GM13976 (cell line): Measurements from ENCODE around the gene WTAP.
"Not testable (repeated sequence)": the region's sequence is repeated elsewhere in the genome, so short reads cannot be mapped to it uniquely, and the experiment has no call there.

Experiments used
- DNase-seq: peaks from one replicate; pipeline ENCODE4 v3.0.0; 2012; ENCODE audit warnings: low spot score
- in situ Hi-C: fragments of 300-500 bp; cut with MboI; formaldehyde crosslinking; loops from one replicate; pipeline ENCODE4 v1.12.0; 2022; ENCODE audit warnings: low sequenced_read_pairs, mixed read lengths, inconsistent platforms; ENCODE audit not compliant: unreplicated experiment
- TF ChIP-seq, protein P1 (sequence below): IDR thresholded peaks from 2 replicates; pipeline ENCODE4 v1.5.1; 2012; ENCODE audit warnings: borderline replicate concordance, mild to moderate bottlenecking; ENCODE audit not compliant: insufficient read depth; ENCODE audit errors: extremely low read depth, missing control alignments, control extremely low read depth

The WTAP gene

GRCh38 chr6:159726255-159726917, 920 bp upstream of the WTAP start:
- no peak for DNase-seq
- in situ Hi-C loops, result no loop called here
- TF ChIP-seq, protein P1, sequence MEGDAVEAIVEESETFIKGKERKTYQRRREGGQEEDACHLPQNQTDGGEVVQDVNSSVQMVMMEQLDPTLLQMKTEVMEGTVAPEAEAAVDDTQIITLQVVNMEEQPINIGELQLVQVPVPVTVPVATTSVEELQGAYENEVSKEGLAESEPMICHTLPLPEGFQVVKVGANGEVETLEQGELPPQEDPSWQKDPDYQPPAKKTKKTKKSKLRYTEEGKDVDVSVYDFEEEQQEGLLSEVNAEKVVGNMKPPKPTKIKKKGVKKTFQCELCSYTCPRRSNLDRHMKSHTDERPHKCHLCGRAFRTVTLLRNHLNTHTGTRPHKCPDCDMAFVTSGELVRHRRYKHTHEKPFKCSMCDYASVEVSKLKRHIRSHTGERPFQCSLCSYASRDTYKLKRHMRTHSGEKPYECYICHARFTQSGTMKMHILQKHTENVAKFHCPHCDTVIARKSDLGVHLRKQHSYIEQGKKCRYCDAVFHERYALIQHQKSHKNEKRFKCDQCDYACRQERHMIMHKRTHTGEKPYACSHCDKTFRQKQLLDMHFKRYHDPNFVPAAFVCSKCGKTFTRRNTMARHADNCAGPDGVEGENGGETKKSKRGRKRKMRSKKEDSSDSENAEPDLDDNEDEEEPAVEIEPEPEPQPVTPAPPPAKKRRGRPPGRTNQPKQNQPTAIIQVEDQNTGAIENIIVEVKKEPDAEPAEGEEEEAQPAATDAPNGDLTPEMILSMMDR, result no peak

DNA sequence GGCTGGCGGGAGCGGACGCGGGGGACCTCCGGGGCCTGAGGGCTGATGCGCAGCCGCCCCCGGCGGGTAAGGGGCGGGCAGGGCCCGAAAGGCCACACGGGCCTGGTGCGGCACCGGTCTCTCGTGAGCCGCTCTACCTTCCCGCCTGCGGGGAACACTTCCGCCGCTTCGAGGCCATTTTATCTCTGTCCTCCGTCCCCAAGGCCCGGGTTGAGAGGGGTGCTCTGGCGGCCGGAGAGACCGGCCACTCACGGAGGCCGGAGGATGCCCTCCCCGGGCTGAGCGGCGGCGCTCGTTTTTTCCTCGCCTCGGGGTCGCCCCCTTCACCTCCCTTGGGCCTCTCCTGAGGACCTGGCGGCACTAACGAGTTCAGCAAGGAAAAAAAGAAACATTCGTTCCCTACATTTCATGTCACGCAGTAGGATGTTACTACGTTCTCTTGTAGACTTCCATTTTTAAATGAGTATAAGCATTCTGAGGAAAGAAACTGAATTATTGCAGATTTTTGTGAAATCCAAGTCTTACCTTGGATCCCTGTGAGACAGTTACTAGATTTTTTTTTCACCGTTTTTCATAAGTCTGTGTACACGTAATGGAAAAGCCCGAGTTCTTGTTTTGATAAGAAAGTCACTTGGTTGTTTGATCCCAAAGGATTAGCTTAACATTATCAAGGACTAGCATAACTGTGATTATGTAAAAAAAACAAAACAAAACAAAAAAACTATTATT, 575 bp downstream of the WTAP start:
- in situ Hi-C loops, result no loop called here
- DNase-seq, result peak; percentile 65
- TF ChIP-seq, protein P1, result no peak

GRCh38 chr6:159728531-159728964, 1.2 kb downstream of the WTAP start:
- DNase-seq, result no peak
- TF ChIP-seq, protein P1, result no peak
- in situ Hi-C loops, result no loop called here

DNA sequence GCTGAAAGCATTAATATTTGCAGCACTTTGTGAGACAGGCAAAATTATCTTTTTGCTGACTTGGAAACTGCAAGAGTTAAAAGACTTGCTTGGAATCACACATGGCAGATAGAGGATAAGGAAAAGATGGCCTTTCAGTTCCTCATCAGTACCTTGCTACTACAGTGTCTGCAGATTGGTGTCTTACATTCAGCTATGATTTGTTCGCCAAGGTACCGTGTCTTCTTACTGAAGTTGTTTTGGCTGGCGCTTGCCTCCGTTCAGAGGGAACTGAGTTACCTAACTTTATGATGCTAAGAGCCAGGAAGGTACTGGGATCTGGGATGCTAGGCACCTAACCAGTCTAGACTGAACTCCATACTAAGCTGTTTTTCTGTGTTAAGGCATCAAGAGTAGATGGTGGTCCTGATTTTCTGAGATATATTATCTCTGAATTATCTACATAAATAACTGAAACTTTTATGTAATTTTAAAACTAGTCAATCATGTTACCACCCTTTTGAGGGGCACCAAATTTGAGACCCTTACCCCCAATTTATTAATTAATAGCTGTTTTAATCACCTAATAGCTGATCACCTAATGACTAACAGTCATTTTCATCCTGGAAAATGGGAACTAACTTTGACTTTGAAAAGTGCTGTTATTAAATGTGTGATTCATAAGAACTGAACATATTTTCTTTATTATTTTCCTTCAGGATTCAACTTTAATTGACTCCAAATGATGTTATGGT, 2.5 kb downstream of the WTAP start:
- peak; percentile 38 for DNase-seq
- TF ChIP-seq, protein P1, result no peak
- in situ Hi-C loops, result no loop called here

DNA sequence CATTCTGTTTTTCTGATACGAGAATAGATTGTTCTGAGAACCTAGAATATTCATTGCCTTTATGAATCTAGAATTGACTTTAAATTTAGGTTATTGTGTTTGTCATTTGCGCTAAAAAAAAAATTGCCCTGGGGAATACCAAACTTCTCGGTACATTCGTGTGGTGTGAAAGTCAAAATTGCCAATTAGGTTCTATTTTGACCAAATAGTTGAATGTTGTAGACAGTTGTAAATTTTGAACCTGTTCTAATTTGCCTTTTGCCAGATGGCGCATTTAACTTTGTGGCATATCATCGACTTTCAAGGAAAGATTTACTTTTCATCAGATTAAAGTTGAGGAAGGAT, 3.0 kb downstream of the WTAP start:
- TF ChIP-seq, protein P1, result no peak
- DNase-seq, result no peak
- in situ Hi-C loops, result no loop called here

- in situ Hi-C loops, DNase-seq: not testable (repeated sequence)
Observed at GRCh38 chr6:159732550-159732949, 5.2 kb downstream of the WTAP start.

- DNase-seq, in situ Hi-C loops: not testable (repeated sequence)
Observed at GRCh38 chr6:159733395-159733794, 6.1 kb downstream of the WTAP start.

DNA sequence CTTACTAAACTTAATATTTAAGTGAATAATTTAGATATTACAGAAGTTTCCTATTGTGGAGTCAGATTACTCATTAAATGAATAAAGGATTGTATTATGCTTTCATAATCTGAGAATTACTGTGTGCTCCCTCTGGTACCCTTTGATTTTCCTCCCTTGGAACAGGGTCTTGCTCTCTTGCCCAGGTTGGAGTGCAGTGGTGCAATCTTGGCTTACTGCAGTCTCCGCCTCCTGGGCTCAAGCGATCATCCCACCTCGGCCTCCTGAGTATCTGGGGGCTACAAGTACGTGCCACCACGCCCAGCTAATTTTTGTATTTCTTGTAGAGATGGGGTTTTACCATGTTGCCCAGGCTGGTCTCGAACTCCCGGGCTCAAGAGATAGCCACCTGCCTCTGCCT, 9.6 kb downstream of the WTAP start:
- no peak for DNase-seq
- TF ChIP-seq, protein P1, result no peak
- in situ Hi-C loops, result no loop called here
